GM21447 (cell line): ENCODE results near the gene TCERG1L.
"Not testable (repeated sequence)": the region's sequence is repeated elsewhere in the genome, so short reads cannot be mapped to it uniquely, and the experiment has no call there.

Experiments used
- ATAC-seq: cut with Tn5 transposase; IDR thresholded peaks from one replicate; pipeline ENCODE4 v1.9.1; 2021; ENCODE audit not compliant: unreplicated experiment

TCERG1L gene

GRCh38 chr10:131173484-131174210, 137.9 kb downstream of the TCERG1L start:
- no peak for ATAC-seq

- no peak for ATAC-seq
These were observed 139.1 kb downstream of the TCERG1L start for GRCh38 chr10:131172433-131172832.

- no peak for ATAC-seq
These were observed 142.4 kb downstream of the TCERG1L start for GRCh38 chr10:131169146-131169545.

- no peak for ATAC-seq
These were observed 143.2 kb downstream of the TCERG1L start for GRCh38 chr10:131168238-131168875.

GRCh38 chr10:131167036-131167860, 144.3 kb downstream of the TCERG1L start:
- ATAC-seq, result no peak

GRCh38 chr10:131166486-131166885, 145.0 kb downstream of the TCERG1L start:
- no peak for ATAC-seq

- ATAC-seq, result no peak
These were observed 146.4 kb downstream of the TCERG1L start for GRCh38 chr10:131165092-131165491.

GRCh38 chr10:131162866-131163843, 148.4 kb downstream of the TCERG1L start:
- no peak for ATAC-seq

- no peak for ATAC-seq
These were observed 149.3 kb downstream of the TCERG1L start for GRCh38 chr10:131162211-131162610.

GRCh38 chr10:131161087-131161486, 150.4 kb downstream of the TCERG1L start:
- no peak for ATAC-seq

GRCh38 chr10:131160219-131160875, 151.2 kb downstream of the TCERG1L start:
- ATAC-seq, result no peak

- no peak for ATAC-seq
These were observed 151.8 kb downstream of the TCERG1L start for GRCh38 chr10:131159771-131160170.

- no peak for ATAC-seq
These were observed 152.8 kb downstream of the TCERG1L start for GRCh38 chr10:131158695-131159094.

- ATAC-seq, result no peak
These were observed 153.6 kb downstream of the TCERG1L start for GRCh38 chr10:131157899-131158298.

- ATAC-seq, result no peak
These were observed 155.7 kb downstream of the TCERG1L start for GRCh38 chr10:131155876-131156230.

- ATAC-seq, result no peak
These were observed 156.2 kb downstream of the TCERG1L start for GRCh38 chr10:131155218-131155875.

- no peak for ATAC-seq
These were observed 157.1 kb downstream of the TCERG1L start for GRCh38 chr10:131154306-131155025.

GRCh38 chr10:131152456-131152855, 159.1 kb downstream of the TCERG1L start:
- ATAC-seq, result not testable (repeated sequence)

- no peak for ATAC-seq
These were observed 161.4 kb downstream of the TCERG1L start for GRCh38 chr10:131150126-131150525.
